GM06990 (cell line): ENCODE data around the gene CYTH4.

Source experiments
- DNase-seq: peaks from one replicate; pipeline ENCODE4 v3.0.0-alpha.2; 2011; ENCODE audit not compliant: insufficient read length; ENCODE audit errors: extremely low read depth
- H3K27me3 ChIP-seq: replicated peaks from 2 replicates; pipeline ENCODE4 v1.6.0; 2011; ENCODE audit warnings: low read length; ENCODE audit not compliant: control insufficient read depth, insufficient read depth
- H3K36me3 ChIP-seq: 2 replicates; pipeline ENCODE4 v1.5.1; 2011; ENCODE audit warnings: low read length; ENCODE audit not compliant: control insufficient read depth, insufficient read depth
- H3K4me3 ChIP-seq: replicated peaks from 2 replicates; pipeline ENCODE4 v1.5.1; 2011; ENCODE audit warnings: low read depth, mild to moderate bottlenecking, control low read depth, low read length
- CTCF ChIP-seq: IDR thresholded peaks from 2 replicates; pipeline ENCODE4 v1.5.1; 2011; ENCODE audit warnings: low read length, control low read depth, mild to moderate bottlenecking, inconsistent platforms; ENCODE audit not compliant: insufficient read depth, poor library complexity, severe bottlenecking

CYTH4 gene

GRCh38 chr22:37338539-37339246, 56.4 kb downstream of the CYTH4 start:
- Histone ChIP-seq H3K4me3 (no peak overlapping the region), H3K36me3 (no peaks in the 10 kb centered on the region), H3K27me3 (peaks cover 3% of the 10 kb centered on the region)
- no peak for TF ChIP-seq CTCF
- no peak for DNase-seq

GRCh38 chr22:37340331-37341262, 58.3 kb downstream of the CYTH4 start:
- no peaks in the 10 kb centered on the region; the same call in none of the 2 replicates for H3K27me3 ChIP-seq
- DNase-seq: no peak
- H3K4me3 ChIP-seq: no peak overlapping the region
- no peaks in the 10 kb centered on the region for H3K36me3 ChIP-seq
- no peak for TF ChIP-seq CTCF

- Histone ChIP-seq H3K36me3 (no peaks in the 10 kb centered on the region), H3K4me3 (no peak overlapping the region), H3K27me3 (no peaks in the 10 kb centered on the region; the same call in none of the 2 replicates)
- no peak for TF ChIP-seq CTCF
- no peak for DNase-seq
Observed at GRCh38 chr22:37342065-37342464, 59.8 kb downstream of the CYTH4 start.

GRCh38 chr22:37343348-37343747, 61.0 kb downstream of the CYTH4 start:
- no peak for DNase-seq
- TF ChIP-seq CTCF: no peak
- Histone ChIP-seq H3K4me3 (no peak overlapping the region), H3K36me3 (no peaks in the 10 kb centered on the region), H3K27me3 (no peaks in the 10 kb centered on the region; the same call in none of the 2 replicates)

GRCh38 chr22:37343863-37344734, 61.8 kb downstream of the CYTH4 start:
- no peak for TF ChIP-seq CTCF
- Histone ChIP-seq H3K36me3 (no peaks in the 10 kb centered on the region), H3K4me3 (no peak overlapping the region), H3K27me3 (no peaks in the 10 kb centered on the region; the same call in none of the 2 replicates)
- no peak for DNase-seq
